ENCODE data around the gene FOXP3.

- TF ChIP-seq CTCF (IDR thresholded peaks at IDR 0.05; ENCODE audit: poor library complexity), result no peak
- no peak for TF ChIP-seq EZH2phosphoT487 (IDR thresholded peaks at IDR 0.05; ENCODE audit: low read depth, severe bottlenecking, unreplicated experiment)
Observed at GRCh38 chrX:49249616-49250015, 14.9 kb downstream of the FOXP3 start.

Data from hepatocyte (in vitro differentiated cells).